D341Med (cell line): ENCODE data around the gene BNC1.
"Not testable (repeated sequence)": the region's sequence is repeated elsewhere in the genome, so short reads cannot be mapped to it uniquely, and the experiment has no call there.

Source experiments
- DNase-seq: peaks from one replicate; pipeline ENCODE4 v3.0.0; 2012; ENCODE audit warnings: low spot score

Gene BNC1

GRCh38 chr15:83292317-83292716 lies 7.9 kb upstream of the BNC1 start:
- no peak for DNase-seq

- no peak for DNase-seq
Observed at GRCh38 chr15:83290236-83290635, 5.8 kb upstream of the BNC1 start.

GRCh38 chr15:83289160-83289559 lies 4.7 kb upstream of the BNC1 start:
- no peak for DNase-seq

GRCh38 chr15:83288381-83288801 lies 3.9 kb upstream of the BNC1 start:
- no peak for DNase-seq

GRCh38 chr15:83287541-83288027 lies 3.1 kb upstream of the BNC1 start:
- DNase-seq: no peak

GRCh38 chr15:83285979-83286553 lies 1.6 kb upstream of the BNC1 start:
- DNase-seq: no peak

GRCh38 chr15:83285284-83285978 lies 967 bp upstream of the BNC1 start:
- DNase-seq: peak; percentile 46

- peak; percentile 67 for DNase-seq
Observed at GRCh38 chr15:83283813-83284558, 478 bp downstream of the BNC1 start.

GRCh38 chr15:83283138-83283812 lies 1.2 kb downstream of the BNC1 start:
- peak; percentile 66 for DNase-seq

- peak; percentile 45 for DNase-seq
Observed at GRCh38 chr15:83282776-83283137, 1.7 kb downstream of the BNC1 start.

- DNase-seq: no peak
Observed at GRCh38 chr15:83282141-83282540, 2.3 kb downstream of the BNC1 start.

- DNase-seq: no peak
Observed at GRCh38 chr15:83278191-83278590, 6.3 kb downstream of the BNC1 start.

- no peak for DNase-seq
Observed at GRCh38 chr15:83276661-83277060, 7.8 kb downstream of the BNC1 start.

- no peak for DNase-seq
Observed at GRCh38 chr15:83275412-83275811, 9.1 kb downstream of the BNC1 start.

GRCh38 chr15:83270176-83270575 lies 14.3 kb downstream of the BNC1 start:
- no peak for DNase-seq

GRCh38 chr15:83268147-83268546 lies 16.3 kb downstream of the BNC1 start:
- no peak for DNase-seq

GRCh38 chr15:83262594-83263315 lies 21.7 kb downstream of the BNC1 start:
- DNase-seq: no peak

GRCh38 chr15:83262181-83262580 lies 22.3 kb downstream of the BNC1 start:
- DNase-seq: not testable (repeated sequence)

GRCh38 chr15:83250781-83251180 lies 33.7 kb downstream of the BNC1 start:
- no peak for DNase-seq

GRCh38 chr15:83249030-83249343 lies 35.5 kb downstream of the BNC1 start:
- DNase-seq: no peak

- peak; percentile 52 for DNase-seq
Observed at GRCh38 chr15:83248151-83249029, 36.1 kb downstream of the BNC1 start.
